Measurements from ENCODE around the gene CYP2F1. TPM values are rescaled to one million over a fixed set of nuclear protein-coding genes. Genes with fewer than 3 reads are reported as not detected.

Gene CYP2F1
- total and polyA plus RNA-seq, 9 of the 15 experiments (the other 6 are each of a cell fraction or from before 2014, with no cell fraction given): 0.03 to 0.77 (median 0.18) TPM; not detected in 1

DNA sequence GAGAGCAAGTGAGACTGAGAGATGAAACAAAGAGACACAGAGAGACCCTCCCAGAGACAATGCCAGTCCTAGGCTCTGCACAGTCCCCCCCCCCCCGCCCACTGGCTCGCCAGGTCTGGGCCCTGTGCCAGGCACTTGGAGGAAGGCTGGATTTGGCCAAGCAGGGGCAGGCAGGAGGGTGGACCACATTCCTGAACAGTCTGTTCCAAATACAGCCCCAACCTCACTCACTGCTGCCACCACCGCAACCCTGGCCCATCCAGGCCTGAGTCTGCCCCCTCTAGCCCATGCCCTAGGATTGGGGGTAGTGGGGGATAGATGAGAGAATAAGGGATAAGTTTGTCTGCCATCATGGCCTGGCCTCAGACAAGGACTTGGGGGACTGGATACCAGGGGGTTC lies 19.0 kb downstream of the CYP2F1 start:
- Histone ChIP-seq H3K27ac (ENCODE audit: extremely low read depth, low read depth, low read length) (no peak overlapping the region), H4K20me1 (replicated peaks; ENCODE audit: control insufficient read depth, insufficient read depth, low read length) (no peaks in the 10 kb centered on the region; the same call in 1 of the 2 replicates), H3K27me3 (ENCODE audit: control insufficient read depth in 2 of 2, insufficient read depth in 2 of 2, low read length in 2 of 2) (peaks cover 0 to 8% of the 10 kb centered on the region in 2 experiments; a peak in 4 of 5 replicates), H3K4me1 (replicated peaks in 1 of 2; ENCODE audit: control insufficient read depth in 2 of 2, insufficient read depth in 2 of 2, low read length in 2 of 2) (peaks cover 0 to 14% of the 10 kb centered on the region in 2 experiments; a peak in 2 of 5 replicates), H3K79me2 (ENCODE audit: control insufficient read depth, insufficient read depth, low read length) (no peaks in the 10 kb centered on the region), H3K9me1 (ENCODE audit: control insufficient read depth, insufficient read depth, low read length) (no peaks in the 10 kb centered on the region), H3K9me3 (replicated peaks; ENCODE audit: control insufficient read depth, insufficient read depth, low read depth, low read length) (no peaks in the 10 kb centered on the region), H3K4me3 (no peak overlapping the region), H3K4me2 (ENCODE audit: insufficient read depth, low read length) (no peak overlapping the region), H2AFZ (ENCODE audit: low read depth, low read length) (no peak overlapping the region), H3K9ac (ENCODE audit: insufficient read depth in 1 of 2, low read depth in 2 of 2, low read length in 2 of 2) (no peak overlapping the region), H3K36me3 (ENCODE audit: control insufficient read depth, insufficient read depth, low read length) (no peaks in the 10 kb centered on the region)
- FAIRE-seq (no peak), ATAC-seq (no peak), DNase-seq (ENCODE audit: extremely low read depth in 1 of 4, low spot score in 3 of 4) (no peak)
- BruUV-seq (replicated peaks): no TSS peak
- intact Hi-C loops (cut with micrococcal nuclease): no loop called here
- 8% methylated on average over 1 of the region's 3 CpGs for WGBS (ENCODE audit: insufficient coverage, low coverage, missing lambda C conversion rate)
- CTCF ChIA-PET (ENCODE audit: low intra/inter-chr PET ratio): no interaction called here
- in situ Hi-C loops (cut with MboI): loop anchor here (5.0 kb wide), 1 partner anchor 321 kb away; no protein-coding TSS in a partner anchor
- POLR2A ChIA-PET: no interaction called here
- TF ChIP-seq MTA2 (IDR thresholded peaks at IDR 0.05; ENCODE audit: low read depth) (no peak), ARID2 (IDR thresholded peaks at IDR 0.05) (no peak), SPI1 (IDR thresholded peaks at IDR 0.05; ENCODE audit: borderline replicate concordance, low read depth, low read length) (no peak), KDM1A (IDR thresholded peaks at IDR 0.05) (no peak), NCOA6 (IDR thresholded peaks at IDR 0.05) (no peak), ELF4 (CRISPR knock-in tag; IDR thresholded peaks at IDR 0.05) (no peak), SMARCB1 (IDR thresholded peaks at IDR 0.05; ENCODE audit: insufficient read length, low read depth) (no peak), ZNF12 (CRISPR knock-in tag; IDR thresholded peaks at IDR 0.05) (no peak), PHB2 (IDR thresholded peaks at IDR 0.05; ENCODE audit: low read depth) (no peak), ZNF197 (CRISPR knock-in tag; IDR thresholded peaks at IDR 0.05; ENCODE audit: low read depth) (no peak)
- TF ChIP-seq, protein P1, sequence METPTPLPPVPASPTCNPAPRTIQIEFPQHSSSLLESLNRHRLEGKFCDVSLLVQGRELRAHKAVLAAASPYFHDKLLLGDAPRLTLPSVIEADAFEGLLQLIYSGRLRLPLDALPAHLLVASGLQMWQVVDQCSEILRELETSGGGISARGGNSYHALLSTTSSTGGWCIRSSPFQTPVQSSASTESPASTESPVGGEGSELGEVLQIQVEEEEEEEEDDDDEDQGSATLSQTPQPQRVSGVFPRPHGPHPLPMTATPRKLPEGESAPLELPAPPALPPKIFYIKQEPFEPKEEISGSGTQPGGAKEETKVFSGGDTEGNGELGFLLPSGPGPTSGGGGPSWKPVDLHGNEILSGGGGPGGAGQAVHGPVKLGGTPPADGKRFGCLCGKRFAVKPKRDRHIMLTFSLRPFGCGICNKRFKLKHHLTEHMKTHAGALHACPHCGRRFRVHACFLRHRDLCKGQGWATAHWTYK (CRISPR knock-in tag; IDR thresholded peaks at IDR 0.05): no peak
- TF ChIP-seq, protein P2, sequence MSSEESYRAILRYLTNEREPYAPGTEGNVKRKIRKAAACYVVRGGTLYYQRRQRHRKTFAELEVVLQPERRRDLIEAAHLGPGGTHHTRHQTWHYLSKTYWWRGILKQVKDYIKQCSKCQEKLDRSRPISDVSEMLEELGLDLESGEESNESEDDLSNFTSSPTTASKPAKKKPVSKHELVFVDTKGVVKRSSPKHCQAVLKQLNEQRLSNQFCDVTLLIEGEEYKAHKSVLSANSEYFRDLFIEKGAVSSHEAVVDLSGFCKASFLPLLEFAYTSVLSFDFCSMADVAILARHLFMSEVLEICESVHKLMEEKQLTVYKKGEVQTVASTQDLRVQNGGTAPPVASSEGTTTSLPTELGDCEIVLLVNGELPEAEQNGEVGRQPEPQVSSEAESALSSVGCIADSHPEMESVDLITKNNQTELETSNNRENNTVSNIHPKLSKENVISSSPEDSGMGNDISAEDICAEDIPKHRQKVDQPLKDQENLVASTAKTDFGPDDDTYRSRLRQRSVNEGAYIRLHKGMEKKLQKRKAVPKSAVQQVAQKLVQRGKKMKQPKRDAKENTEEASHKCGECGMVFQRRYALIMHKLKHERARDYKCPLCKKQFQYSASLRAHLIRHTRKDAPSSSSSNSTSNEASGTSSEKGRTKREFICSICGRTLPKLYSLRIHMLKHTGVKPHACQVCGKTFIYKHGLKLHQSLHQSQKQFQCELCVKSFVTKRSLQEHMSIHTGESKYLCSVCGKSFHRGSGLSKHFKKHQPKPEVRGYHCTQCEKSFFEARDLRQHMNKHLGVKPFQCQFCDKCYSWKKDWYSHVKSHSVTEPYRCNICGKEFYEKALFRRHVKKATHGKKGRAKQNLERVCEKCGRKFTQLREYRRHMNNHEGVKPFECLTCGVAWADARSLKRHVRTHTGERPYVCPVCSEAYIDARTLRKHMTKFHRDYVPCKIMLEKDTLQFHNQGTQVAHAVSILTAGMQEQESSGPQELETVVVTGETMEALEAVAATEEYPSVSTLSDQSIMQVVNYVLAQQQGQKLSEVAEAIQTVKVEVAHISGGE (CRISPR knock-in tag; IDR thresholded peaks at IDR 0.05): no peak
